HG03442 (cell line): Measurements from ENCODE around the gene CDC40.
A peak's percentile ranks its signal among the peaks of the same experiment; 100 is the strongest.
"Not testable (repeated sequence)": the region's sequence is repeated elsewhere in the genome, so short reads cannot be mapped to it uniquely, and the experiment has no call there.

Experiments used
- ATAC-seq: cut with Tn5 transposase; IDR thresholded peaks from one replicate; pipeline ENCODE4 v1.9.1; 2021; ENCODE audit warnings: mild to moderate bottlenecking, moderate library complexity; ENCODE audit not compliant: unreplicated experiment

The CDC40 gene

GRCh38 chr6:110198561-110198960 is 18.3 kb downstream of the CDC40 start:
- ATAC-seq, result no peak

- no peak for ATAC-seq
Measured at GRCh38 chr6:110201151-110201884, 21.1 kb downstream of the CDC40 start.

- ATAC-seq, result no peak
Measured at GRCh38 chr6:110207652-110208051, 27.4 kb downstream of the CDC40 start.

- no peak for ATAC-seq
Measured at GRCh38 chr6:110211753-110212152, 31.5 kb downstream of the CDC40 start.

DNA sequence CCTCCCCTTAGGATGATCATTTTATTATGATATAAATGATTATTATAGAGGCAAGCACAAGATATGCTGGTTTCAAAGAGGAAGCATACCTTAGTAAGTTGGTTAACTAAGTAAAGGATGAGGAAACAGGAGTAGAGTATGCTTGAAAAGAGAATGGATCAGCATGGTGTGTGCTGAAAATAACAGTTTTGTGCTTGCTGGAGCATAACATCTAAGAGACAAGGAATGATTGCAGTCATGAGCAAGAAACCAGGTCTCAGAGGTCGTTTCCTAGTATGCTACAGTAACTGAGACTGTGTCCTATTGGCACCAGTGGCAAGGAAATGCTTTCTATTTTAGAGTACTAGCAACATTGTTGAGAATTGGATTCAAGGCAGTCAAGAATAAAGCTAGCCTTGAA is 34.1 kb downstream of the CDC40 start:
- no peak for ATAC-seq

DNA sequence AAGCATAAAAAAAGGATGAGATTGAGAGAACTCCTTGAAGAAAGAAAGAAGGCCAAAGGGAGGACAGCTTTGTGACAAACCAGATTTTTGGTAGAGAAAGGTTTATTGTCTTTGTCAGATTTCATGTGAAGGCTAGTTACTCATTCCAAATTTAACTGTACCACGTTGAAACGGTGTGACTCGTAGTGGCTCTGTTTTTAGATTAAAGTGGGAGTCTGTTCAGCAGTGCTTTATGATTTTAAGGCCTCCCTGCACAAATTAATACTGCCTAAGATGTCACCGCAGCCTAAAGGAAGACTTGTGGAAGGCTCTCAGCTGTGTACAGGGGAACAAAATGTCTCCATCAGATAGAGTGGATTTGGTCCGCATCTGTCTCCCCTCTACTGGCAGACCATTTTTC is 35.9 kb downstream of the CDC40 start:
- no peak for ATAC-seq

- ATAC-seq, result no peak
Measured at GRCh38 chr6:110217266-110217665, 37.0 kb downstream of the CDC40 start.

DNA sequence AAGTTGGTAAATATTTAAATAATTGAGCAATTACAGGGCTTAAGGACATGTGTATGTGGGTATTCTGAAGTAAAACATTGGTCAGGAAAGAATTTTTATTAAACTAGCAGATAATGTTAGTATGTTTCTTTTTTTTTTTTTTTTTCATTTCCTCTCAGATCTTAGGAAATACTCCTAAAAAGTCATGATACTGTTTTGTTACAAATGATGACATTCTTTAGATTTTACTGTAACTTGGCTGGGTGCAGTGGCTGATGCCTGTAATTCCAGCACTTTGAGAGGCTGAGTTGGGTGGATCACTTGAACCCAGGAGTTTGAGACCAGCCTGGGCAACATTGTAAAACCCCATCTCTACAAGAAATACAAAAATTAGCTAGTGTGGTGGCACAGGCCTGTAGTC is 41.5 kb downstream of the CDC40 start:
- no peak for ATAC-seq

DNA sequence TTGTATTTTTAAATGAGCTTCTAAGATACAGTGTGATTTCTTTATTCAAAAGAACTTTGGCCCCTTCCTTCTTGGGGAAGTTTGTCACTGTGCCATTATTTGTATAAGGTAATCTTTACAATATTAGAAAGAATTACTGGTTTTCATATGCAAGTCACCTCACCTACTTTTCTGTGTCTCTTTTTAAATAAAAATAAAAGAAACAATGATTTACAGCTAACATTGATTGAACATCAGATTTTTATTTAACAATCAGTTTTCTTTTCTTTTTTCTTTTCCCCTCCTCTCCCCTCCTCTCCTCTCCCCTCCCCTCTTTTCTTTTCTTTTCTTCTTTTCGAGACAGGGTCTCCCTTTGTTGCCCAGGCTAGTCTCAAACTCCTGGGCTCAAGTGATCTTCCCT is 46.0 kb downstream of the CDC40 start:
- no peak for ATAC-seq

- ATAC-seq, result no peak
Measured at GRCh38 chr6:110232450-110232849, 52.2 kb downstream of the CDC40 start.

GRCh38 chr6:110233770-110234374 is 53.6 kb downstream of the CDC40 start:
- ATAC-seq, result peak; percentile 94

DNA sequence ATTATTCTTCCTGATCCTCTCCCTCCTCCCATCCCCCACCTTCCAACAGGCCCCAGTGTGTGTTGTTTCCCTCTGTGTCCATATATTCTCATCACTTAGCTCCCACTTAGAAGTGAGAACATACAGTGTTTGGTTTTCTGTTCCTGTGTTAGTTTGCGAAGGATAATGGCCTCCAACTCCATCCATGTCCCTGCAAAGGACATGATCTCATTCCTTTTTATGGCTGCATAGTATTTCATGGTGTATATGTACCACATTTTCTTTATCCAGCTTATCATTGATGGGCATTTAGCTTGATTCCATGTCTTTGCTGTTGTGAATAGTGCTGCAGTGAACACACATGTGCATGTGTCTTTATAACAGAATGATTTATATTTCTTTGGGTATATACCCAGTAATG is 55.8 kb downstream of the CDC40 start:
- ATAC-seq, result not testable (repeated sequence)

GRCh38 chr6:110239526-110240274 is 59.5 kb downstream of the CDC40 start:
- ATAC-seq, result no peak

- ATAC-seq, result not testable (repeated sequence)
Measured at GRCh38 chr6:110244621-110245020, 64.4 kb downstream of the CDC40 start.

- ATAC-seq, result no peak
Measured at GRCh38 chr6:110246378-110246777, 66.2 kb downstream of the CDC40 start.

DNA sequence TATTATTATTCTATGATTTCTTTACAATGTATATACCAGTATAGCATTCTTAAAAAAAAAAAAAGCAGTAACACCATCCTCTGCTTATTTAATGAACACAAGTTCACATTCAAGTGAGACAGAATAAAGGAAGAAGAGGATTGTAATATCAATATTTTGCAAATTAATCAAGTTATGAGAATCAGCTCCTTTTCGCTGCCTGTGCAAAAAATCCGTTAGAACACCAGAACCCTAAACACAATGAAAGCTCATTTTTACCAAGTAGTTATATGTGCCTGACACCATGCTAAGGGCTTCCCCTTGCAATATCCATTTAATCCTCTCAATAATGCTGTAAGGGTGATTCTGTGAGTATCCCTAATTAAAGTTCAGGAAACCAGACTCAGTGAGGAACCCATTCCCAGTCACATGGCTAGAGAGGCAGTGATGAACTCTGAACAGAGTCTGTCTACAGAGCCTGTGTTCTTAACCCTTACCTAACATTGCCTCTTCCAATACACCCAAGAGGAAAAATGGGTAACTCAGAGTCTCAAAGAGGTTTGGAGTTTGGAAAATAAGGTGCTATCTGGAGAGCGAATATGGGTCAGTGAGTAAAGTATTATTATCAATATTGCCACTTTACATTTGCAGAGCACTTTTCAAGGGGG is 66.8 kb downstream of the CDC40 start:
- ATAC-seq, result no peak

- no peak for ATAC-seq
Measured at GRCh38 chr6:110250058-110250457, 69.8 kb downstream of the CDC40 start.

DNA sequence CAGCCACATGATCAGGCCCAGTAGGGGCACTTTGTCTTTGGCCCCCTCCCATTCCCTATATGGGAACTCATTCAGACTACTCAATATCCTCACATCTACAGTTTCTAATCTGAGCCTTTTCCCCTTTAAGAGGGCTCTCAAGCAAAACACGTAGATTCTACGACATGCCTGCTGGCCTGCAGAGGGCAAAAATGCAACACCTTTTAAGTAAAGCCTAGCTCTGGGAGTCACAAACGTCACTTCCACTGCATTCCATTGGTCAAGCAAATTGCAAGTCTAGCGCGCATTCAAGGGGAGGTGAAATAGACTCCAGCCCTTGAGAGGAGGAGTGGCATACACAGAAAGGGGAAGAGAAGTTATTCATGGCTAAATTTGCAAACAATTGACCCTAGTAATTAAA is 70.6 kb downstream of the CDC40 start:
- no peak for ATAC-seq

DNA sequence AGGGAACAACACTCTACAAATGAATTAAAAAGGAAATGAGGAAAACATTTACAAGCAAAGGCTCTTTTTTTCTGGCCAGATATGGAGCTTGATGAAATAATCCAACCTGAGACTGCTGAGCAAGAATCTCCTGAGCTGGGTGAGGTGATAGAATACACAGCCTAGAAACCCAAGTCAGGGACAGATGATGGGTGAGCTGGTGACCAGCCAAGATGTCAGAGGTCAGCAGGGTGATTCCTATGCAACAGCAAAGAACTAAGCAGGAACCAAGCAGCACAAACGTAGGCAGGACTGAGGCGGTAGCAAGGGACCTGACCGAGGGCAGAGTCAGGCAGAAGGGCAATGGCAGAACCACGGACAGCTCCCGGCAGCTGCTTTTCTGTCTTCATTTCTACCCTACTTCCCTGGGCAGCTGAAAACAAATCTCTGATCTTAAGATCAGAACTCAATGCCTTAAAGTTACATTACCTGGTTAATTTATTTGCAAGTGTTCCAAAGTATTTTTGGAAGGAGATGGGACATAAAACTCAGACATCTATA is 75.1 kb downstream of the CDC40 start:
- ATAC-seq, result no peak

- ATAC-seq, result no peak
Measured at GRCh38 chr6:110256366-110256765, 76.1 kb downstream of the CDC40 start.

- no peak for ATAC-seq
Measured at GRCh38 chr6:110265273-110265672, 85.0 kb downstream of the CDC40 start.
